OCI-LY3 (cell line): ENCODE measurements around the gene CHRM1.
"Not testable (repeated sequence)": the region's sequence is repeated elsewhere in the genome, so short reads cannot be mapped to it uniquely, and the experiment has no call there.

Experiments
- H2AFZ ChIP-seq: fragments of 200-600, 300-600 bp; shearing (Covaris generic); 2 replicates; pipeline ENCODE4 v1.6.0; 2014; ENCODE audit warnings: antibody characterized with exemption, low read depth, low read length
- H3K27ac ChIP-seq: fragments of 200-600, 300-600 bp; sonication (generic); 2 replicates; pipeline ENCODE4 v1.5.1; 2014; ENCODE audit warnings: mild to moderate bottlenecking, low read length, moderate library complexity, mixed read lengths
- H3K27me3 ChIP-seq: fragments of 200-600, 300-600 bp; sonication (generic); 2 replicates; pipeline ENCODE4 v1.6.1; 2014; ENCODE audit warnings: low read depth, low read length, mixed read lengths
- H3K36me3 ChIP-seq: fragments of 200-600, 300-600 bp; sonication (generic); replicated peaks from 2 replicates; pipeline ENCODE3; 2014; ENCODE audit warnings: low read depth, low read length, mixed read lengths
- H3K4me1 ChIP-seq: fragments of 300-600, 200-600 bp; sonication (generic); 2 replicates; pipeline ENCODE4 v1.6.1; 2014; ENCODE audit warnings: low read length, mixed read lengths
- H3K4me2 ChIP-seq: fragments of 200-600, 300-600 bp; sonication (generic); 2 replicates; pipeline ENCODE4 v1.6.1; 2014; ENCODE audit warnings: low read length, mixed read lengths
- H3K4me3 ChIP-seq: fragments of 300-600, 200-600 bp; sonication (generic); 2 replicates; pipeline ENCODE4 v1.5.1; 2014; ENCODE audit warnings: antibody characterized with exemption, mild to moderate bottlenecking, low read length, moderate library complexity
- H3K79me2 ChIP-seq: fragments of 300-600, 200-600 bp; shearing (Covaris generic); 2 replicates; pipeline ENCODE4 v1.6.1; 2014; ENCODE audit warnings: mild to moderate bottlenecking, low read length, mixed read lengths
- H3K9ac ChIP-seq: fragments of 300-600, 200-600 bp; shearing (Covaris generic); 2 replicates; pipeline ENCODE4 v1.6.0; 2014; ENCODE audit warnings: mild to moderate bottlenecking, low read length, moderate library complexity
- H3K9me3 ChIP-seq: fragments of 200-600, 300-600 bp; shearing (Covaris generic); 2 replicates; pipeline ENCODE4 v1.6.1; 2014; ENCODE audit warnings: low read length, mixed read lengths; ENCODE audit not compliant: insufficient read depth
- H4K20me1 ChIP-seq: fragments of 200-600, 300-600 bp; sonication (generic); 2 replicates; pipeline ENCODE4 v1.6.1; 2016; ENCODE audit warnings: low read length, mixed read lengths; ENCODE audit not compliant: insufficient read depth
- EZH2phosphoT487 ChIP-seq: fragments of 200-600 bp; shearing (Covaris generic); IDR thresholded peaks from 2 replicates; pipeline ENCODE4 v1.6.1; 2018; ENCODE audit warnings: antibody characterized with exemption, mixed run types, low read depth
- TF ChIP-seq, protein P1 (sequence below): fragments of 200-600, 300-600 bp; sonication (generic); IDR thresholded peaks from 2 replicates; pipeline ENCODE4 v1.5.1; 2014; ENCODE audit warnings: antibody characterized with exemption, low read length, low read depth

Gene CHRM1

DNA sequence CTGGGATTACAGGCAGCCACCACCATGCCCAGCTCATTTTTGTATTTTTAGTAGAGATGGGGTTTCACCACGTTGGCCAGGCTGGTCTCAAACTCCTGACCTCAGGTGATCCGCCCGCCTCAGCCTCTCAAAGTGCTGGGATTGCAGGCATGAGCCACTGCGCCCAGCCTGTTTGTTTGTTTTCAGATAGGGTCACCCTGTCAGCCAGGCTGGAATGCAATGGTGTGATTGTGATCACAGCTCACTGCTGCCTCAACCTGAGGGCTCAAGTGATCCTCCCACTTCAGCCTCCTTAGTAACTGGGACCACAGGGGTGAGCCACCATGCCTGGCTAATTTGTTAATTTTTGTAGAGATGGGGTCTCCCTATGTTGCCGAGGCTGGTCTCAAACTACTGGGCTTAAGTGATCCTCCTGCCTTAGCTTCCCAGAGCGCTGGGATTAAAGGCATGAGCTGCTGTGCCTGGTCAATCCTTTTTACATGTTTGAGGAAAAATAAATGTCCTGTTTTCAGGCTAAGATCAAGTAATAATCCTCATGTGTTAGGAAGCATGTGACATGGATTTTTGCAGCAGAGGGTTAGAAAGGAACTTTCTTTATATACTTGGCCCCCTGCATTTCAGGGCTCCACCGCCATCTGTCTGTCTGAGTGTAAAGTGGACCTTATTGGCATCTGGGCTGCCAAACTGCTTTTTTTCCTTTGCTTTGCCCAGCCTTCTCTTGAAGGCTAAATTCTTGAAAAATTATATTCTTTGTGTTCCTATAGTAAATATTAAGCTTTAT lies 45.3 kb downstream of the CHRM1 start:
- peaks cover 20% of the 10 kb centered on the region for H4K20me1 ChIP-seq
- no peak overlapping the region for H3K4me2 ChIP-seq
- no peak overlapping the region for H3K9ac ChIP-seq
- H2AFZ ChIP-seq: no peak overlapping the region
- H3K9me3 ChIP-seq: no peaks in the 10 kb centered on the region
- peaks cover 13% of the 10 kb centered on the region for H3K4me1 ChIP-seq
- TF ChIP-seq, protein P1, sequence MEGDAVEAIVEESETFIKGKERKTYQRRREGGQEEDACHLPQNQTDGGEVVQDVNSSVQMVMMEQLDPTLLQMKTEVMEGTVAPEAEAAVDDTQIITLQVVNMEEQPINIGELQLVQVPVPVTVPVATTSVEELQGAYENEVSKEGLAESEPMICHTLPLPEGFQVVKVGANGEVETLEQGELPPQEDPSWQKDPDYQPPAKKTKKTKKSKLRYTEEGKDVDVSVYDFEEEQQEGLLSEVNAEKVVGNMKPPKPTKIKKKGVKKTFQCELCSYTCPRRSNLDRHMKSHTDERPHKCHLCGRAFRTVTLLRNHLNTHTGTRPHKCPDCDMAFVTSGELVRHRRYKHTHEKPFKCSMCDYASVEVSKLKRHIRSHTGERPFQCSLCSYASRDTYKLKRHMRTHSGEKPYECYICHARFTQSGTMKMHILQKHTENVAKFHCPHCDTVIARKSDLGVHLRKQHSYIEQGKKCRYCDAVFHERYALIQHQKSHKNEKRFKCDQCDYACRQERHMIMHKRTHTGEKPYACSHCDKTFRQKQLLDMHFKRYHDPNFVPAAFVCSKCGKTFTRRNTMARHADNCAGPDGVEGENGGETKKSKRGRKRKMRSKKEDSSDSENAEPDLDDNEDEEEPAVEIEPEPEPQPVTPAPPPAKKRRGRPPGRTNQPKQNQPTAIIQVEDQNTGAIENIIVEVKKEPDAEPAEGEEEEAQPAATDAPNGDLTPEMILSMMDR: no peak
- no peak for TF ChIP-seq EZH2phosphoT487
- H3K4me3 ChIP-seq: no peak overlapping the region
- H3K27me3 ChIP-seq: no peaks in the 10 kb centered on the region
- H3K79me2 ChIP-seq: peaks cover 97% of the 10 kb centered on the region
- no peak overlapping the region for H3K27ac ChIP-seq
- peaks cover 33% of the 10 kb centered on the region for H3K36me3 ChIP-seq

DNA sequence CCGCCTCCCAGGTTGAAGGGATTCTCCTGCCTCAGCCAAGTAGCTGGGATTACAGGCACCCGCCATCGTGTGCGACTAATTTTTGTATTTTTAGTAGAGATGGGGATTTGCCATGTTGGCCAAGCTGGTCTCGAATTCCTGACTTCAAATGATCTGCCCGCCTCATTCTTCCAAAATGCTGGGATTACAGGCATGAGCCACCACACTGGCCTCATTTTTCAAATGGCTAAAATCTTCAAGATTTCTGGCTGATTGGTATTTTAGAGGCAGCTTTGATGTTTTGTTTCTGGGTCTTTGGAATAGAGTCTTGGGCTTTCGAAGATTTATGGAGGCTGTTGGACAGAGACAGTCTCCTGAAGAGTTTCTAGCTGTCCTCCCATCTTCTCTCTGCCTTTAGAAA lies 46.3 kb downstream of the CHRM1 start:
- H3K9ac ChIP-seq: no peak overlapping the region
- H3K36me3 ChIP-seq: peaks cover 28% of the 10 kb centered on the region
- TF ChIP-seq, protein P1: no peak
- no peak for TF ChIP-seq EZH2phosphoT487
- H3K27me3 ChIP-seq: no peaks in the 10 kb centered on the region
- H2AFZ ChIP-seq: no peak overlapping the region
- H3K4me1 ChIP-seq: peaks cover 6% of the 10 kb centered on the region
- H3K4me2 ChIP-seq: no peak overlapping the region
- no peak overlapping the region for H3K27ac ChIP-seq
- H3K79me2 ChIP-seq: peaks cover 98% of the 10 kb centered on the region
- peaks cover 14% of the 10 kb centered on the region for H4K20me1 ChIP-seq
- no peaks in the 10 kb centered on the region for H3K9me3 ChIP-seq
- no peak overlapping the region for H3K4me3 ChIP-seq

- Histone ChIP-seq H3K27ac (no peak overlapping the region), H3K9ac (no peak overlapping the region), H4K20me1 (peaks cover 36% of the 10 kb centered on the region), H3K4me3 (no peak overlapping the region), H2AFZ (no peak overlapping the region), H3K4me1 (peaks cover 23% of the 10 kb centered on the region), H3K36me3 (peaks cover 44% of the 10 kb centered on the region), H3K27me3 (no peaks in the 10 kb centered on the region), H3K9me3 (no peaks in the 10 kb centered on the region), H3K4me2 (no peak overlapping the region), H3K79me2 (peaks cover 100% of the 10 kb centered on the region)
- TF ChIP-seq, protein P1: no peak
- no peak for TF ChIP-seq EZH2phosphoT487
Measured at GRCh38 chr11:62865635-62866034, 55.5 kb downstream of the CHRM1 start.

DNA sequence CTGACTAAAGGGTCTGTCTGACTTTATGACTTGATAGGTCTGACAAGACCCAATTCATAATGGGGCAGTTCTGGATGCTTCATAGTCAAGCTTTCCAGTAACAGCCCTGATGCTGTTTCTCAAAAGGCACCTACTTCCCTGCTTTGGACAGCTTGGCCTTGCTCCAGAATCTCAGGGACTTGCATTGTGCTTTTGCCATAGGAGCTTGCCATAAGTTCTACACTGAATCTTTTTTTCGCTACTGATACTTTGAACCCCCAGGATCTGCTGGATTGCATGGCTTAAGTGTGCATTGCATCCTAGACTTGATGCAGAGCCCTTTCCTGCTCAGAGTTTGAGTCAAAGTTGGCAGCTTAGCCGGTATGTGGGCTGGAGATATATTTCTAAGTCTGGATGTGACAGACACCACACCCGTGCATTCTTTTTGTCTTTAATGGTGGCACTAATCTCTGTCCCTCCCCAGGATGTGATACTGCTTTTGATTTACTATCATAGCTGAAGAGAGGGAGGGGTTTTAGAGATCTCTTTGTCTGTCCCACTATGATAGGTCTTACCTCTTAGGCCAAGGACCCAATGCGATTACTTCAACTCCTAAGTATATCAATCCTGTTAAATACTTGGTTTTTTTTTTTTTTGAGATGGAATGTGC lies 57.4 kb downstream of the CHRM1 start:
- no peak overlapping the region for H3K9ac ChIP-seq
- no peak overlapping the region for H3K27ac ChIP-seq
- H3K79me2 ChIP-seq: peaks cover 100% of the 10 kb centered on the region
- H3K9me3 ChIP-seq: no peaks in the 10 kb centered on the region
- no peaks in the 10 kb centered on the region for H3K27me3 ChIP-seq
- peaks cover 36% of the 10 kb centered on the region for H4K20me1 ChIP-seq
- peaks cover 33% of the 10 kb centered on the region for H3K4me1 ChIP-seq
- H2AFZ ChIP-seq: no peak overlapping the region
- H3K4me3 ChIP-seq: no peak overlapping the region
- TF ChIP-seq, protein P1: no peak
- no peak for TF ChIP-seq EZH2phosphoT487
- peaks cover 39% of the 10 kb centered on the region for H3K36me3 ChIP-seq
- H3K4me2 ChIP-seq: no peak overlapping the region

GRCh38 chr11:62861564-62862192 lies 59.5 kb downstream of the CHRM1 start:
- not testable (repeated sequence) for H3K27me3 ChIP-seq, H3K9ac ChIP-seq, H3K4me3 ChIP-seq, H3K9me3 ChIP-seq, H2AFZ ChIP-seq
- peaks cover 100% of the 10 kb centered on the region for H3K79me2 ChIP-seq
- peak overlapping the region; percentile 42 for H3K27ac ChIP-seq
- peaks cover 36% of the 10 kb centered on the region for H4K20me1 ChIP-seq
- H3K4me1 ChIP-seq: peaks cover 47% of the 10 kb centered on the region
- H3K4me2 ChIP-seq: peak overlapping the region; percentile 20; the same call in 1 of the 2 replicates
- peaks cover 39% of the 10 kb centered on the region for H3K36me3 ChIP-seq
